ENCODE measurements around the gene GNAO1.

GRCh38 chr16:56269811-56270684 lies 78.8 kb downstream of the GNAO1 start:
- TF ChIP-seq CTCF (IDR thresholded peaks at IDR 0.05): no peak
- no peak for TF ChIP-seq POLR2A (IDR thresholded peaks at IDR 0.05)
- TF ChIP-seq EP300 (IDR thresholded peaks at IDR 0.05): no peak
